ENCODE measurements around the gene KLHL6.

Gene KLHL6

DNA sequence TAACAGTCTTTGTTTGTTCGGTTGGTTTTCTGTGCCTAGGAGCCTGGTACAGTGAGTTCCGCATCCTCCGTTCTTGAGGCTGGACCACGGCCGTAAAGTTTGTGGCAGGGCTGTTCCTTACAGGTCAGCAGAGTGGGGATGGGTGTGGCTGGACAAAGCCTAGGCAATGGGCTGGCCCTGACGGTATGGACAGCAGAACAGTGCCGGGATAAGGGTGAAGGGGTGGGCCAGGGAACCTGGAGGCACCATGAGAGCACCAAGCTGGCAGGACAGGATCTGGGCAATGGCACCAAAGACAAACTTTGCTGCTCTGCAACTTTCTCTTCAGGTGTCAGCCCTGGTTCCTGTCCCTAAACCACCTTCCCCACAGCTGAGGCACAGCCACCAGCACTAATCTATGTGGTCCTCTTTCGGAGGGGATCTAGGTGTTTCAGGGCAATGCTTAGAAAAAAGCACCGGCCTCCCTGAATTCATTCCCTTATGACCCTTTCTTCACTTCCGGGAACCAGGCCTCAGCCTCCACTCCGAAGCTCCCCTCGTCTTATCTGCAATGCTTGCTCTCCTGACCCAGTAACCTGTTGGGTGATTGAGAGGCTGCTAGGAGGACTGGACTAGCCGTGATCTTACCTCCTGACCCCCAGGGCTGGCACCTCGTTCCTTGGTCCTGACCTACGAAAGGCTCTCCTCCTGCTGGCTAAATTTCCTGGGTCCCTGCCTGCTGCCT, 54.4 kb downstream of the KLHL6 start:
- Histone ChIP-seq H3K9ac (ENCODE audit: low read length) (no peak overlapping the region), H3K27me3 (replicated peaks; ENCODE audit: insufficient read depth, low read length) (no peaks in the 10 kb centered on the region), H4K20me1 (ENCODE audit: insufficient read depth, low read length) (no peaks in the 10 kb centered on the region), H3K79me2 (ENCODE audit: low read length) (peaks cover 86% of the 10 kb centered on the region), H3K27ac (ENCODE audit: low read length) (no peak overlapping the region), H3K4me2 (ENCODE audit: low read depth, low read length) (no peak overlapping the region), H3K9me2 (replicated peaks; ENCODE audit: insufficient read depth, low read length) (no peaks in the 10 kb centered on the region), H3K4me3 (ENCODE audit: low read length) (no peak overlapping the region), H3K4me1 (ENCODE audit: low read length) (peaks cover 28% of the 10 kb centered on the region), H3K36me3 (replicated peaks; ENCODE audit: insufficient read depth, low read length) (peaks cover 8% of the 10 kb centered on the region; the same call in 1 of the 2 replicates), H2AFZ (ENCODE audit: low read length) (no peak overlapping the region), H3K9me3 (replicated peaks; ENCODE audit: insufficient read depth, low read length) (no peaks in the 10 kb centered on the region), H3F3A (ENCODE audit: insufficient read depth, low read length) (peaks cover 7% of the 10 kb centered on the region; the same call in 1 of the 2 replicates)
- TF ChIP-seq EZH2phosphoT487 (IDR thresholded peaks at IDR 0.05; ENCODE audit: low read length) (no peak), EZH2 (optimal IDR thresholded peaks at IDR 0.05; ENCODE audit: low read depth, low read length) (no peak)
- TF ChIP-seq, protein P1, sequence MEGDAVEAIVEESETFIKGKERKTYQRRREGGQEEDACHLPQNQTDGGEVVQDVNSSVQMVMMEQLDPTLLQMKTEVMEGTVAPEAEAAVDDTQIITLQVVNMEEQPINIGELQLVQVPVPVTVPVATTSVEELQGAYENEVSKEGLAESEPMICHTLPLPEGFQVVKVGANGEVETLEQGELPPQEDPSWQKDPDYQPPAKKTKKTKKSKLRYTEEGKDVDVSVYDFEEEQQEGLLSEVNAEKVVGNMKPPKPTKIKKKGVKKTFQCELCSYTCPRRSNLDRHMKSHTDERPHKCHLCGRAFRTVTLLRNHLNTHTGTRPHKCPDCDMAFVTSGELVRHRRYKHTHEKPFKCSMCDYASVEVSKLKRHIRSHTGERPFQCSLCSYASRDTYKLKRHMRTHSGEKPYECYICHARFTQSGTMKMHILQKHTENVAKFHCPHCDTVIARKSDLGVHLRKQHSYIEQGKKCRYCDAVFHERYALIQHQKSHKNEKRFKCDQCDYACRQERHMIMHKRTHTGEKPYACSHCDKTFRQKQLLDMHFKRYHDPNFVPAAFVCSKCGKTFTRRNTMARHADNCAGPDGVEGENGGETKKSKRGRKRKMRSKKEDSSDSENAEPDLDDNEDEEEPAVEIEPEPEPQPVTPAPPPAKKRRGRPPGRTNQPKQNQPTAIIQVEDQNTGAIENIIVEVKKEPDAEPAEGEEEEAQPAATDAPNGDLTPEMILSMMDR (IDR thresholded peaks at IDR 0.05; ENCODE audit: low read length) = no peak
- DNase-seq = no peak

DNA sequence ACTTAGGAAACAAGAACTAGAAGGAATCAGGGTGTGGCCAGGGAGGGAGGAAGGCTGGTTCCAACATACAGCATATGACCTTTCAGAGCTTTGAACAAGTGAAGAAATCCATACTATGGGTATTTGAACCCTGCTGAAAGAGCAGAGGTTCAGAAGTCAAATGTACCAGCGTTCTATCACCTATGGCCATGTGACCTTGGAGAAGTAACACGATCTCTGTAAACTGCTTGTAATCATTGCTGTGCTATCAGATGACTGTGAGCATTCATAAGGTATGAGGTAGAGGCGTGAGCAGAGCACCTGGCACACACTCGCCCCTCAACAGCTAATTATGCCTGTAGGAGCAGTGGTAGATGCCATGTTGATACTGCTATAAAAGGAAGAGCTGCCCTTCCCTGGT, 55.2 kb downstream of the KLHL6 start:
- Histone ChIP-seq H3K36me3 (replicated peaks; ENCODE audit: insufficient read depth, low read length) (peaks cover 8% of the 10 kb centered on the region; the same call in 1 of the 2 replicates), H4K20me1 (ENCODE audit: insufficient read depth, low read length) (no peaks in the 10 kb centered on the region), H3K27ac (ENCODE audit: low read length) (no peak overlapping the region), H3K9me3 (replicated peaks; ENCODE audit: insufficient read depth, low read length) (no peaks in the 10 kb centered on the region), H3K4me1 (ENCODE audit: low read length) (peaks cover 27% of the 10 kb centered on the region), H3K9me2 (replicated peaks; ENCODE audit: insufficient read depth, low read length) (no peaks in the 10 kb centered on the region), H2AFZ (ENCODE audit: low read length) (no peak overlapping the region), H3K4me3 (ENCODE audit: low read length) (no peak overlapping the region), H3K4me2 (ENCODE audit: low read depth, low read length) (no peak overlapping the region), H3K79me2 (ENCODE audit: low read length) (peaks cover 78% of the 10 kb centered on the region), H3K27me3 (replicated peaks; ENCODE audit: insufficient read depth, low read length) (no peaks in the 10 kb centered on the region), H3F3A (ENCODE audit: insufficient read depth, low read length) (peaks cover 7% of the 10 kb centered on the region; the same call in 1 of the 2 replicates), H3K9ac (ENCODE audit: low read length) (no peak overlapping the region)
- DNase-seq = no peak
- no peak for TF ChIP-seq EZH2phosphoT487 (IDR thresholded peaks at IDR 0.05; ENCODE audit: low read length)
- TF ChIP-seq, protein P1 (IDR thresholded peaks at IDR 0.05; ENCODE audit: low read length) = no peak
- no peak for TF ChIP-seq EZH2 (optimal IDR thresholded peaks at IDR 0.05; ENCODE audit: low read depth, low read length)

- Histone ChIP-seq H3K9me3 (replicated peaks; ENCODE audit: insufficient read depth, low read length) (no peaks in the 10 kb centered on the region), H3K9ac (ENCODE audit: low read length) (no peak overlapping the region), H4K20me1 (ENCODE audit: insufficient read depth, low read length) (no peaks in the 10 kb centered on the region), H3F3A (ENCODE audit: insufficient read depth, low read length) (peaks cover 4% of the 10 kb centered on the region; the same call in 1 of the 2 replicates), H3K36me3 (replicated peaks; ENCODE audit: insufficient read depth, low read length) (peaks cover 15% of the 10 kb centered on the region), H3K4me3 (ENCODE audit: low read length) (no peak overlapping the region), H3K27me3 (replicated peaks; ENCODE audit: insufficient read depth, low read length) (no peaks in the 10 kb centered on the region), H2AFZ (ENCODE audit: low read length) (no peak overlapping the region), H3K4me2 (ENCODE audit: low read depth, low read length) (no peak overlapping the region), H3K9me2 (replicated peaks; ENCODE audit: insufficient read depth, low read length) (no peaks in the 10 kb centered on the region), H3K27ac (ENCODE audit: low read length) (no peak overlapping the region), H3K79me2 (ENCODE audit: low read length) (peaks cover 68% of the 10 kb centered on the region), H3K4me1 (ENCODE audit: low read length) (peaks cover 14% of the 10 kb centered on the region)
- TF ChIP-seq, protein P1 (IDR thresholded peaks at IDR 0.05; ENCODE audit: low read length) = no peak
- TF ChIP-seq EZH2phosphoT487 (IDR thresholded peaks at IDR 0.05; ENCODE audit: low read length) = no peak
- no peak for DNase-seq
These were observed 56.9 kb downstream of the KLHL6 start for GRCh38 chr3:183498634-183499033.
